ENCODE results near the gene ARPC1B. TPM values are rescaled to one million over a fixed set of nuclear protein-coding genes. Genes with fewer than 3 reads are reported as not detected.

The ARPC1B gene
- total and polyA plus RNA-seq, 9 of the 15 experiments (the other 6 are each of a cell fraction or from before 2014, with no cell fraction given), result 6.7 to 357 (median 211) TPM

DNA sequence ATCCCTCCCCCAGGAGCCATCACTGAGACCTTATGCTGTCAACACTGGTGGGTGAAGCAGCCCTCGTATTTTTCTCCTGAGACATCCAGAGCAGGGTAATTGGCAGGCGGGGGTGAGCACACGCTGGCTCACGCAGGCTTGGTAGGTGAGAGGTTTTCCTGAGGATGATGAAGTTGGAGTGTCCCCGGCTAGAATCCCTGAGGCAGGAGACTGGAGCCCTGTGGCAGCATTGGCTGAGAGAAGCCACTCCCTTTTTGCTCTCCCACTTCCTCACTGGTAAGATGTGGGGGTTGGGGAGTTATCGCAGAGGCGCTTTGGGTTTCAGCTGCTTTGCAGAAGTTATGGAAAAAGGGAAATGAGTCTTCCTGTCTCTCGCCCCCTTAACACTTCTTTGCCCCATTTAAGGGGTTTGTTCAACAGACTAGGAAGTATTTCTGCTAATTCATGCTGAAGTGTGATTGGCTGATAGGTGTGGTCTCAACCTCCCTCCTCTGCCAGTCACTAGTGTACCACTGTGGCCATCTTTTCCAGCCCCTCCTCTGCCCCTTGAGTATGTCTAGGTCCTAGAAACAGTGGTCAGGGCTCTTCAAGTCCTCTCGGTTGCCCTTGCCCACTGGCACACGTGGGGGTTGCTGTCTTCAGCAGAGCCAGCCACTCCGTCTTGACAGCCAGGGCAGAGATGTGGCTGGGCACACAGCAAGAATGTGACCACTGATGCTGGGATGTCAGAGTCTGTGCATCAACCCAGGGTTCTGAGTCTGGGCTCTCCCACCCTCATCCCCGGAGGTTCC, 5.7 kb downstream of the ARPC1B start (continued):
- TF ChIP-seq, protein P1, sequence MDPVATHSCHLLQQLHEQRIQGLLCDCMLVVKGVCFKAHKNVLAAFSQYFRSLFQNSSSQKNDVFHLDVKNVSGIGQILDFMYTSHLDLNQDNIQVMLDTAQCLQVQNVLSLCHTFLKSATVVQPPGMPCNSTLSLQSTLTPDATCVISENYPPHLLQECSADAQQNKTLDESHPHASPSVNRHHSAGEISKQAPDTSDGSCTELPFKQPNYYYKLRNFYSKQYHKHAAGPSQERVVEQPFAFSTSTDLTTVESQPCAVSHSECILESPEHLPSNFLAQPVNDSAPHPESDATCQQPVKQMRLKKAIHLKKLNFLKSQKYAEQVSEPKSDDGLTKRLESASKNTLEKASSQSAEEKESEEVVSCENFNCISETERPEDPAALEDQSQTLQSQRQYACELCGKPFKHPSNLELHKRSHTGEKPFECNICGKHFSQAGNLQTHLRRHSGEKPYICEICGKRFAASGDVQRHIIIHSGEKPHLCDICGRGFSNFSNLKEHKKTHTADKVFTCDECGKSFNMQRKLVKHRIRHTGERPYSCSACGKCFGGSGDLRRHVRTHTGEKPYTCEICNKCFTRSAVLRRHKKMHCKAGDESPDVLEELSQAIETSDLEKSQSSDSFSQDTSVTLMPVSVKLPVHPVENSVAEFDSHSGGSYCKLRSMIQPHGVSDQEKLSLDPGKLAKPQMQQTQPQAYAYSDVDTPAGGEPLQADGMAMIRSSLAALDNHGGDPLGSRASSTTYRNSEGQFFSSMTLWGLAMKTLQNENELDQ (CRISPR knock-in tag; IDR thresholded peaks at IDR 0.05; ENCODE audit: borderline replicate concordance), result no peak
- TF ChIP-seq CBX5 (IDR thresholded peaks at IDR 0.05; ENCODE audit: borderline replicate concordance, low read depth) (no peak), FOXP1 (CRISPR knock-in tag; IDR thresholded peaks at IDR 0.05) (0 out of 2 replicates have a peak, but pooled peaks have one; percentile 61), ZNF592 (IDR thresholded peaks at IDR 0.05) (peak; percentile 57), SP2 (IDR thresholded peaks at IDR 0.05; ENCODE audit: extremely low read depth, low read depth, low read length, poor library complexity, severe bottlenecking) (no peak), ASH1L (IDR thresholded peaks at IDR 0.05; ENCODE audit: borderline replicate concordance, low read depth, partially characterized antibody) (no peak), SPI1 (IDR thresholded peaks at IDR 0.05; ENCODE audit: borderline replicate concordance, low read depth, low read length) (peak; percentile 99), VEZF1 (CRISPR knock-in tag; IDR thresholded peaks at IDR 0.05) (peak; percentile 45; the same call in 1 of the 2 replicates), RCOR1 (IDR thresholded peaks at IDR 0.05; ENCODE audit: borderline replicate concordance in 1 of 2, low read depth in 2 of 2, low read length in 2 of 2) (peak; percentile 29 to 64; a peak in 2 of 4 replicates)
- TF ChIP-seq, protein P2, sequence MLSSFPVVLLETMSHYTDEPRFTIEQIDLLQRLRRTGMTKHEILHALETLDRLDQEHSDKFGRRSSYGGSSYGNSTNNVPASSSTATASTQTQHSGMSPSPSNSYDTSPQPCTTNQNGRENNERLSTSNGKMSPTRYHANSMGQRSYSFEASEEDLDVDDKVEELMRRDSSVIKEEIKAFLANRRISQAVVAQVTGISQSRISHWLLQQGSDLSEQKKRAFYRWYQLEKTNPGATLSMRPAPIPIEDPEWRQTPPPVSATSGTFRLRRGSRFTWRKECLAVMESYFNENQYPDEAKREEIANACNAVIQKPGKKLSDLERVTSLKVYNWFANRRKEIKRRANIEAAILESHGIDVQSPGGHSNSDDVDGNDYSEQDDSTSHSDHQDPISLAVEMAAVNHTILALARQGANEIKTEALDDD (IDR thresholded peaks at IDR 0.05), result peak; percentile 54; the same call in 1 of the 2 replicates
- TF ChIP-seq, protein P3, sequence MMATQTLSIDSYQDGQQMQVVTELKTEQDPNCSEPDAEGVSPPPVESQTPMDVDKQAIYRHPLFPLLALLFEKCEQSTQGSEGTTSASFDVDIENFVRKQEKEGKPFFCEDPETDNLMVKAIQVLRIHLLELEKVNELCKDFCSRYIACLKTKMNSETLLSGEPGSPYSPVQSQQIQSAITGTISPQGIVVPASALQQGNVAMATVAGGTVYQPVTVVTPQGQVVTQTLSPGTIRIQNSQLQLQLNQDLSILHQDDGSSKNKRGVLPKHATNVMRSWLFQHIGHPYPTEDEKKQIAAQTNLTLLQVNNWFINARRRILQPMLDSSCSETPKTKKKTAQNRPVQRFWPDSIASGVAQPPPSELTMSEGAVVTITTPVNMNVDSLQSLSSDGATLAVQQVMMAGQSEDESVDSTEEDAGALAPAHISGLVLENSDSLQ (IDR thresholded peaks at IDR 0.05), result peak; percentile 62
- TF ChIP-seq, protein P4, sequence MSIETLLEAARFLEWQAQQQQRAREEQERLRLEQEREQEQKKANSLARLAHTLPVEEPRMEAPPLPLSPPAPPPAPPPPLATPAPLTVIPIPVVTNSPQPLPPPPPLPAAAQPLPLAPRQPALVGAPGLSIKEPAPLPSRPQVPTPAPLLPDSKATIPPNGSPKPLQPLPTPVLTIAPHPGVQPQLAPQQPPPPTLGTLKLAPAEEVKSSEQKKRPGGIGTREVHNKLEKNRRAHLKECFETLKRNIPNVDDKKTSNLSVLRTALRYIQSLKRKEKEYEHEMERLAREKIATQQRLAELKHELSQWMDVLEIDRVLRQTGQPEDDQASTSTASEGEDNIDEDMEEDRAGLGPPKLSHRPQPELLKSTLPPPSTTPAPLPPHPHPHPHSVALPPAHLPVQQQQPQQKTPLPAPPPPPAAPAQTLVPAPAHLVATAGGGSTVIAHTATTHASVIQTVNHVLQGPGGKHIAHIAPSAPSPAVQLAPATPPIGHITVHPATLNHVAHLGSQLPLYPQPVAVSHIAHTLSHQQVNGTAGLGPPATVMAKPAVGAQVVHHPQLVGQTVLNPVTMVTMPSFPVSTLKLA (conservative IDR thresholded peaks at IDR 0.05), result peak in 1 of 2 experiments; percentile 43; a peak in 1 of 4 replicates

Measured in K562 (cell line).